Omental fat pad (tissue), 4 donors: ENCODE measurements around the gene WDR35. TPM values are rescaled to one million over a fixed set of nuclear protein-coding genes. Genes with fewer than 3 reads are reported as not detected.

Source experiments
- ATAC-seq: fragments of 150-250 bp; one replicate; pipeline ENCODE4 v1.9.1; 2016; ENCODE audit warnings: mild to moderate bottlenecking, moderate library complexity; ENCODE audit not compliant: low FRiP score
- DNase-seq: peaks from one replicate; pipeline ENCODE4 v3.0.0-alpha.2; 2019; ENCODE audit warnings: low spot score
- CTCF ChIP-seq, 3 donors: fragments of 450-650 bp; IDR thresholded peaks; one replicate each; pipeline ENCODE4 v1.5.1; 2016 to 2017; ENCODE audit warnings: antibody characterized with exemption in 3 of 3, mild to moderate bottlenecking in 3 of 3, moderate library complexity in 2 of 3
- total RNA-seq, 4 donors: library from RNA; depleted of rRNA; stranded (reverse); fragments of >200 nt; gene quantifications; one replicate each; pipeline ENCODE4 v1.1.0, GENCODE V29; 2016

The WDR35 gene
- total RNA-seq, 4 donors from 2014 or later: 6.8 to 10.6 (median 8.1) TPM

GRCh38 chr2:20012032-20012281 lies 22.1 kb upstream of the WDR35 start:
- TF ChIP-seq CTCF (IDR thresholded peaks at IDR 0.05): no peak
- ATAC-seq: no peak

DNA sequence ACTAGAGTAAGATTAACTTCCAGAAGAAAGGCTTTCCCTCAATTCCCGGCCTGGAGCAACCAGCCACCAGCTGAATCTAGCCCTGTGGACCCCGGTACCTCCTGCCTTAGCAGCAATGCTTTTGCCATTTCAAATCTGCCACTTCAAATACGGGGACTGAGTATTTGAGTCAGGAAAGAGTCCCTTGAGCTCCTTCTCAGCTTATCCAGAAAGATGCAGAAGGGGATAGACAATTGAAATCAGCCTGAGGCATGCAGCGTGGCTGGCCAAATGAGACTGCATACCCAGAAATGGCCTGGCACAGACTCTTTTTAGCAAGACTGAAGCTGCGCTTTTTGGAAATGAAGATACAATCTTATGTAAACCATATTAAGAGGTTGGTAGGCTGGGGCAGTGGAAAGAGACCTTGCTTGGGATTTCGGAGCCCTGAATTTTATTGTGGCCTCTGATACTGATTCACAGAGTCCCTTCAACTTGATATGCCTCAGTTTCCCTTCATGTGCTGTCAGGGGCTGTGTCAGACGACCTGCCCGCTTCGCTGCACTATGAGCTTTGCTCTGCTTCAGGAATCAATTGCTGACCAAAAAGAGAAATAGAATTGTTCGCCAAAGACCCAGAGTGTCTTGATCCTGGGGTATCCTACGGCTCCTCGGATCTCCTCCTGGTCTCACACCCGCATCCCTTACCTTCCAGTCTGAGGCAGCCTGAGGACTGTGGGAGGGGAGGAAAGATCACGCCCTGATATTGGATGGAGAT lies 21.5 kb upstream of the WDR35 start:
- ATAC-seq: no peak
- DNase-seq: no peak
- TF ChIP-seq CTCF (IDR thresholded peaks at IDR 0.05): no peak

More at GRCh38 chr2:20012032-20012281, 22.1 kb upstream of the WDR35 start:
- DNase-seq: no peak

DNA sequence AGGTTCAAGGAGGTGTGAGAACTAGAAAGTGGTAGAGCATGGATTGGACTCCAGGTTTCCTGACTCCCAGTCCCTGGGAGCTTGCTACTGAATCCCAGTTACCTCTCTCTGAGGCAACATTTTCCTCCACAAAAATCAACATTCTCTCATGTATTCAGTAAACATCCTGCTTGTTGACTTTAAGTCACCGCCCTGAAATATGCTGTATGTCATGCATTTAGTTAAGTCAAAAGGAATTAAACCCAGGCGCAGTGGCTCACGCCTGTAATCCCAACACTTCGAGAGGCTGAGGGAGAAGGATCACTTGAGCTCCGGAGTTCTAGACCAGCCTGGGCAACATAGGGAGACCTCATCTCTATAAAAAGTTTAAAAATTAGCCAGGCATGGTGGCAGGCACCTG lies 18.8 kb upstream of the WDR35 start:
- TF ChIP-seq CTCF (IDR thresholded peaks at IDR 0.05): no peak
- ATAC-seq (no peak), DNase-seq (no peak)

DNA sequence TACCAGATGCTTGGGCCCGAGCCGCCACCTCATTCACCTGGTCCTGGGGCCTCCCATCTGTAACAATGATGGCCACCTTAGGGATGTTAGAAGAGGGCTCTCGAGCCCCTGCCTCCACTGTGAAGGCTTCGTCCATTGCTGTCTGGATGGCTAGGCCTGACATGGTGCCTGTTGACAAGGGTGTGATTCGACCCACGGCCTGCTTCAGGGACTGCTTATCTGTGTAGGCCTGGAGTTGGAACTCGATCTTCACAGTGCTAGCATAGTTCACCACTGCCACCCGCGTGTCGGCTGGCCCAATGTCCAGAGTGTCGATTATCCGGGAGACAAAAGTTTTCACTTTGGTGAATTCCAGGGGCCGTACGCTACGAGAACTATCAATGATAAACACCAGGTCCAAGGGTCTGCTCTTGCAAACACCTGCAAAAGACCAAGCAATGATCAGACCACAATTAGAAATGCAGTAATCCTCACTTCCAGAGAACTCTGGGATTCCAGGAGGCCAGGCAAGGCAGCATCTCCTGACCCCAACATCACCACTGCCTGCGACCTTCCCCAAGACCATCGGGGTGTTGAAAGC lies 16.1 kb upstream of the WDR35 start:
- no peak for ATAC-seq
- no peak for TF ChIP-seq CTCF (IDR thresholded peaks at IDR 0.05)
- DNase-seq: no peak

GRCh38 chr2:20005067-20005627 lies 15.2 kb upstream of the WDR35 start:
- DNase-seq (no peak), ATAC-seq (no peak)
- TF ChIP-seq CTCF (IDR thresholded peaks at IDR 0.05): no peak

DNA sequence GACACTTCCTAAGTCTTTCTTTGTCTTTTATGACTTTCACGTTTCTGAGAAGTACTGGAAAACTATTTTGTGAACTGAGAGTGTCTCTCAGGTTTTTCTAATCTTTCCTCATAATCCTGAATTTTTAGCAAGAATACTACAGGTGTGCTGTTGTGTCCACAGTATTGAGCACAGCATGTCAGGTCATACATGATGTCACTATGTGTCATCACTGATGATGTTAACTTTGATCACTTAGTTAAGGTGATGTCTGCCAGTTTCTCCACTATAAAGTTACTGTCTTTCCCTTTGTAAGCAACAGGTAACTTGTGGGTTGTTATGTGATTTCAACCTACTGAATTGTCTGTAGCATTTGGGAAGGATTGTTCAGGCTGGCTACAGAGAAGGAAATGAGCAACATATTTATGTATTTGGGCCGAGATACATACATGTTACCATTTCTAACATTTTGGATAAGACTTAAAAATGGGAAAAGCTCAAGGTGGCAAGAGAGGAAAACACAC lies 11.5 kb upstream of the WDR35 start:
- no peak for TF ChIP-seq CTCF (IDR thresholded peaks at IDR 0.05)
- ATAC-seq (no peak), DNase-seq (no peak)

GRCh38 chr2:19993731-19994130 lies 3.8 kb upstream of the WDR35 start:
- no peak for ATAC-seq
- TF ChIP-seq CTCF (IDR thresholded peaks at IDR 0.05): no peak
- DNase-seq: no peak
